ENCODE measurements around the gene BLNK. TPM values are rescaled to one million over a fixed set of nuclear protein-coding genes. Genes with fewer than 3 reads are reported as not detected.

BLNK gene
- polyA plus RNA-seq, 1 of the 3 experiments (the other 2 are of a cell fraction), result not detected

DNA sequence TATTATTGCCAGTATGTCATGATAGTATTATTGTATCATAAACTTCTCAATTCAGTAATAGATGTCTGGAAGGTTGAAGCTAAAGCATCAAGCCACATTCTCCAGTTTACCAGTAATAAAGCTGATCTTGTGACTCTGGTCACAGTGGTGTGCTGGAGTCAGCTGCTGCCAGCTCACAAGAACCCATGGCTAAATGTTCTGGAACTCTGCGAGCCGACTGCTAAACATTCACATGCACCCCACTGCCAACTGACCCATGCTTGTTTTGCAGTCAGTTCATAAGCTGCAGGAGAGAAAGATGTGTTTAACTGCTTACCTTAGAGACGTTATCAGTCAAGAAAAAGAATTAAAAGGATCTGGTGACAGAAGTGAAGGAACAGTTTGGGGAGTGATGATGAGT is 27.0 kb upstream of the BLNK start:
- no peak overlapping the region for H3K4me3 ChIP-seq (ENCODE audit: low read depth in 2 of 2, low read length in 1 of 2)
- H3K79me2 ChIP-seq (ENCODE audit: insufficient read depth), result no peaks in the 10 kb centered on the region
- no peak for DNase-seq
- no peaks in the 10 kb centered on the region for H3F3A ChIP-seq (replicated peaks; ENCODE audit: insufficient read depth)
- ChIA-PET CTCF (interaction anchor here (0.7 to 10.2 kb wide), 4 partner anchors 36 to 281 kb away, joined by 4 to 112 read pairs (median 7); no protein-coding TSS in a partner anchor), POLR2A (no interaction called here)
- H4K20me1 ChIP-seq (ENCODE audit: insufficient read depth), result no peaks in the 10 kb centered on the region
- H3K27me3 ChIP-seq (ENCODE audit: insufficient read depth), result 0 out of 2 replicates have a peak, but pooled peaks cover 6% of the 10 kb centered on the region
- no peaks in the 10 kb centered on the region for H3K9me2 ChIP-seq
- TF ChIP-seq TEAD4 (IDR thresholded peaks at IDR 0.05; ENCODE audit: borderline replicate concordance, insufficient read depth) (no peak), CHD2 (IDR thresholded peaks at IDR 0.05; ENCODE audit: low read length, partially characterized antibody) (no peak), JUND (IDR thresholded peaks at IDR 0.05) (no peak), YY1 (IDR thresholded peaks at IDR 0.05; ENCODE audit: low read depth) (no peak), RFX5 (IDR thresholded peaks at IDR 0.05; ENCODE audit: low read length) (no peak), MEF2A (IDR thresholded peaks at IDR 0.05; ENCODE audit: borderline replicate concordance, low read depth) (no peak)
- TF ChIP-seq, protein P1, sequence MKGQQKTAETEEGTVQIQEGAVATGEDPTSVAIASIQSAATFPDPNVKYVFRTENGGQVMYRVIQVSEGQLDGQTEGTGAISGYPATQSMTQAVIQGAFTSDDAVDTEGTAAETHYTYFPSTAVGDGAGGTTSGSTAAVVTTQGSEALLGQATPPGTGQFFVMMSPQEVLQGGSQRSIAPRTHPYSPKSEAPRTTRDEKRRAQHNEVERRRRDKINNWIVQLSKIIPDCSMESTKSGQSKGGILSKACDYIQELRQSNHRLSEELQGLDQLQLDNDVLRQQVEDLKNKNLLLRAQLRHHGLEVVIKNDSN (IDR thresholded peaks at IDR 0.05; ENCODE audit: borderline replicate concordance, low read depth), result no peak
- TF ChIP-seq, protein P2, sequence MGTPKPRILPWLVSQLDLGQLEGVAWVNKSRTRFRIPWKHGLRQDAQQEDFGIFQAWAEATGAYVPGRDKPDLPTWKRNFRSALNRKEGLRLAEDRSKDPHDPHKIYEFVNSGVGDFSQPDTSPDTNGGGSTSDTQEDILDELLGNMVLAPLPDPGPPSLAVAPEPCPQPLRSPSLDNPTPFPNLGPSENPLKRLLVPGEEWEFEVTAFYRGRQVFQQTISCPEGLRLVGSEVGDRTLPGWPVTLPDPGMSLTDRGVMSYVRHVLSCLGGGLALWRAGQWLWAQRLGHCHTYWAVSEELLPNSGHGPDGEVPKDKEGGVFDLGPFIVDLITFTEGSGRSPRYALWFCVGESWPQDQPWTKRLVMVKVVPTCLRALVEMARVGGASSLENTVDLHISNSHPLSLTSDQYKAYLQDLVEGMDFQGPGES (IDR thresholded peaks at IDR 0.05; ENCODE audit: low read depth, low read length), result no peak
- no peak overlapping the region for H2AFZ ChIP-seq (ENCODE audit: low read depth)
- H3K9ac ChIP-seq, result no peak overlapping the region
- no peak overlapping the region for H3K27ac ChIP-seq (ENCODE audit: low read depth in 2 of 2, low read length in 1 of 2)
- H3K36me3 ChIP-seq (replicated peaks in 1 of 2; ENCODE audit: control insufficient read depth in 1 of 2, insufficient read depth in 2 of 2, low read length in 1 of 2), result no peaks in the 10 kb centered on the region
- H3K4me2 ChIP-seq, result no peak overlapping the region
- 48% methylated on average over 3 of the region's 3 CpGs for WGBS (ENCODE audit: low lambda C conversion rate)
- H3K4me1 ChIP-seq (ENCODE audit: control insufficient read depth in 1 of 2, insufficient read depth in 2 of 2, low read depth in 1 of 2, low read length in 1 of 2), result no peaks in the 10 kb centered on the region; a peak in 1 of 4 replicates
- H3K9me3 ChIP-seq, result no peaks in the 10 kb centered on the region

DNA sequence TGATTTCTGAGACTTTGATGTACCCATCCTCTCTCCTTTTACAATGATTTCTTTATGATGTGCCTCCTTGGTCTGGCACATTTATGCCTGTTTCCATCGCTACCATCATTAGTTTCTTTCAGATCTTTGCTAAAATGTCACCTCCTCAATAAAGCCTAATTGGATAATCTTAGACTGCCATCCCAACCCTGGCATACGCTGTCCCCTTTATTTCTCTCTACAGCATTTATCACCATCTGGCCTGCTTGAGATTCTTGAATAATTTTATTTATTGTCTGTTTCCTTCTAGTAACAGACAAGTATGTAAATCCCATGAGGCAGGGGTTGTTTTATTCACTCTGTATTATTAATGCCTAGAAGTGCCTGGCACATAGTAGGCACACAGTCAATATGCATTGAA is 26.1 kb upstream of the BLNK start:
- H3K27me3 ChIP-seq (ENCODE audit: insufficient read depth), result 0 out of 2 replicates have a peak, but pooled peaks cover 6% of the 10 kb centered on the region
- H3K4me3 ChIP-seq (ENCODE audit: low read depth in 2 of 2, low read length in 1 of 2), result no peak overlapping the region
- no peaks in the 10 kb centered on the region for H3F3A ChIP-seq (replicated peaks; ENCODE audit: insufficient read depth)
- no peaks in the 10 kb centered on the region for H3K9me3 ChIP-seq
- ChIA-PET CTCF (interaction anchor here (2.2 to 10.2 kb wide), 2 partner anchors 68 to 280 kb away, joined by 9 to 112 read pairs; no protein-coding TSS in a partner anchor), POLR2A (no interaction called here)
- no peak for TF ChIP-seq MEF2A (IDR thresholded peaks at IDR 0.05; ENCODE audit: borderline replicate concordance, low read depth)
- TF ChIP-seq SMC3 (IDR thresholded peaks at IDR 0.05; ENCODE audit: low read depth, low read length), result no peak
- TF ChIP-seq RCOR1 (IDR thresholded peaks at IDR 0.05; ENCODE audit: low read length), result no peak
- TF ChIP-seq TAF1 (IDR thresholded peaks at IDR 0.05; ENCODE audit: borderline replicate concordance, low read depth, low read length), result no peak
- no peak for TF ChIP-seq YY1 (IDR thresholded peaks at IDR 0.05; ENCODE audit: low read depth)
- WGBS (ENCODE audit: low lambda C conversion rate), result 32% methylated on average over 2 of the region's 2 CpGs
- no peak overlapping the region for H3K27ac ChIP-seq (ENCODE audit: low read depth in 2 of 2, low read length in 1 of 2)
- no peak overlapping the region for H2AFZ ChIP-seq (ENCODE audit: low read depth)
- no peaks in the 10 kb centered on the region for H4K20me1 ChIP-seq (ENCODE audit: insufficient read depth)
- no peak for DNase-seq
- H3K9ac ChIP-seq, result no peak overlapping the region
- no peak overlapping the region for H3K4me2 ChIP-seq
- no peaks in the 10 kb centered on the region; a peak in 1 of 4 replicates for H3K4me1 ChIP-seq (ENCODE audit: control insufficient read depth in 1 of 2, insufficient read depth in 2 of 2, low read depth in 1 of 2, low read length in 1 of 2)
- H3K79me2 ChIP-seq (ENCODE audit: insufficient read depth), result no peaks in the 10 kb centered on the region
- no peaks in the 10 kb centered on the region for H3K36me3 ChIP-seq (replicated peaks in 1 of 2; ENCODE audit: control insufficient read depth in 1 of 2, insufficient read depth in 2 of 2, low read length in 1 of 2)
- no peaks in the 10 kb centered on the region for H3K9me2 ChIP-seq

Data from SK-N-SH (cell line).